B cell (primary cell): ENCODE data around the gene CYP26C1. TPM values are rescaled to one million over a fixed set of nuclear protein-coding genes. Genes with fewer than 3 reads are reported as not detected.

Source experiments
- ATAC-seq: fragments of 200-7000 bp; cut with Tn5 transposase; one replicate; pipeline ENCODE4 v1.10.0; 2021; ENCODE audit warnings: low read depth, mild to moderate bottlenecking, moderate number of reproducible peaks, moderate library complexity
- CTCF ChIA-PET: fragments of 350-600 bp; sonication (Branson Sonifier 250); formaldehyde crosslinking; loops from one replicate; lab custom pipeline; 2021; ENCODE audit warnings: antibody characterized with exemption, inconsistent platforms; lab: Charles Lee
- POLR2A ChIA-PET: fragments of 350-600 bp; sonication (Branson Sonifier 250); formaldehyde crosslinking; loops from one replicate; lab custom pipeline; 2021; ENCODE audit warnings: antibody characterized with exemption; lab: Charles Lee
- DNase-seq: peaks from one replicate; pipeline ENCODE4 v3.0.0; 2013
- H2AFZ ChIP-seq: 2 replicates; pipeline ENCODE4 v1.6.1; 2012; ENCODE audit warnings: mild to moderate bottlenecking, low read depth, low read length; ENCODE audit not compliant: insufficient read depth, poor library complexity, severe bottlenecking
- H3K27ac ChIP-seq, 2 donors: 1 replicate in 1 of 2; 2 replicates in 1 of 2; pipeline ENCODE4 v1.5.1; 2012 to 2013; ENCODE audit warnings: low read length in 2 of 2, mild to moderate bottlenecking in 2 of 2, moderate library complexity in 1 of 2
- H3K27me3 ChIP-seq, 4 experiments: fragments of 200-600 bp in 1 of 4; sonication (generic) in 1 of 4; replicated peaks in 1 of 4; 1 replicate in 2 of 4; 2 replicates in 2 of 4; pipeline versions ENCODE4 v1.6.1 to v1.7.0; 2013 to 2016; ENCODE audit warnings: low read length in 3 of 4, mild to moderate bottlenecking in 2 of 4, mixed read lengths in 1 of 4, moderate library complexity in 1 of 4; ENCODE audit not compliant: insufficient read depth in 4 of 4, control insufficient read depth in 3 of 4; ENCODE audit errors: control extremely low read depth in 1 of 4
- H3K36me3 ChIP-seq, 2 experiments: replicated peaks in 1 of 2; 1 replicate in 1 of 2; 2 replicates in 1 of 2; pipeline versions ENCODE4 v1.6.1 to v1.7.1; 2013; ENCODE audit warnings: low read length in 1 of 2; ENCODE audit not compliant: insufficient read depth in 2 of 2, control insufficient read depth in 1 of 2; ENCODE audit errors: control extremely low read depth in 1 of 2, extremely low read depth in 1 of 2
- H3K4me1 ChIP-seq, 2 donors: fragments of 200-600 bp in 1 of 2; sonication (generic) in 1 of 2; 1 replicate in 1 of 2; 2 replicates in 1 of 2; pipeline versions ENCODE4 v1.5.1 to v1.6.1; 2013 to 2017; ENCODE audit warnings: low read length in 2 of 2; ENCODE audit not compliant: control insufficient read depth in 2 of 2, insufficient read depth in 2 of 2
- H3K4me2 ChIP-seq: replicated peaks from 2 replicates; pipeline ENCODE3; 2012; ENCODE audit warnings: mild to moderate bottlenecking, low read depth, low read length; ENCODE audit not compliant: poor library complexity, severe bottlenecking
- H3K4me3 ChIP-seq, 5 experiments: fragments of 200-600 bp in 1 of 5; sonication (generic) in 1 of 5; 1 replicate in 3 of 5; 2 replicates in 2 of 5; pipeline versions ENCODE4 v1.5.1 to v1.7.0; 2011 to 2016; ENCODE audit warnings: low read length in 4 of 5, mild to moderate bottlenecking in 4 of 5, low read depth in 2 of 5, control low read depth in 1 of 5, moderate library complexity in 1 of 5; ENCODE audit not compliant: insufficient read depth in 1 of 5; ENCODE audit errors: control extremely low read depth in 1 of 5, extremely low read depth in 1 of 5
- H3K79me2 ChIP-seq: fragments of 200-600 bp; sonication (generic); one replicate; pipeline ENCODE4 v1.6.0; 2016; ENCODE audit warnings: low read length; ENCODE audit not compliant: control insufficient read depth, insufficient read depth
- H3K9ac ChIP-seq: fragments of 200-600 bp; sonication (generic); 2 replicates; pipeline ENCODE4 v1.6.1; 2017; ENCODE audit warnings: mild to moderate bottlenecking, low read length, moderate library complexity
- H3K9me3 ChIP-seq, 3 donors: one replicate each; pipeline versions ENCODE4 v1.6.1 to v1.7.1; 2013; ENCODE audit warnings: low read length in 2 of 3; ENCODE audit not compliant: control insufficient read depth in 2 of 3, insufficient read depth in 1 of 3; ENCODE audit errors: control extremely low read depth in 1 of 3
- H4K20me1 ChIP-seq: 2 replicates; pipeline ENCODE4 v1.6.0; 2012; ENCODE audit warnings: mild to moderate bottlenecking, low read length; ENCODE audit not compliant: insufficient read depth, control insufficient read depth, poor library complexity, severe bottlenecking
- H3K27ac Mint-ChIP-seq: one replicate; pipeline ENCODE4 v1.8.0; 2021; ENCODE audit warnings: mixed read lengths
- H3K27me3 Mint-ChIP-seq: one replicate; pipeline ENCODE4 v1.8.0; 2021; ENCODE audit warnings: mixed read lengths
- H3K4me1 Mint-ChIP-seq: one replicate; pipeline ENCODE4 v1.8.0; 2021; ENCODE audit warnings: mixed read lengths
- H3K4me3 Mint-ChIP-seq: one replicate; pipeline ENCODE4 v1.8.0; 2021; ENCODE audit warnings: mixed read lengths
- H3K9me3 Mint-ChIP-seq: one replicate; pipeline ENCODE4 v1.8.0; 2022; ENCODE audit warnings: mixed read lengths; ENCODE audit not compliant: insufficient read depth
- EZH2 ChIP-seq: IDR thresholded peaks from 2 replicates; pipeline ENCODE4 v1.6.1; 2012; ENCODE audit warnings: borderline replicate concordance, low read depth, mild to moderate bottlenecking, moderate library complexity, low read length; ENCODE audit not compliant: insufficient read depth, poor library complexity, severe bottlenecking
- WGBS: methylation state at CpG from one replicate; pipeline ENCODE4 v1.1.5; 2013; ENCODE audit warnings: missing lambda C conversion rate; ENCODE audit not compliant: insufficient coverage; 5-methylcytosine and 5-hydroxymethylcytosine counted together
- intact Hi-C: fragments of 100-400 bp; cut with micrococcal nuclease; formaldehyde crosslinking; loops from one replicate; pipeline ENCODE4 v1.10.0; 2022
- polyA plus RNA-seq: library from polyadenylated mRNA; depleted of rRNA; stranded (reverse); fragments of >200 nt; gene quantifications from 2 replicates; pipeline ENCODE4 v1.2.3, GENCODE V29; 2012
- total RNA-seq, 2 donors: library from RNA; stranded (reverse); fragments of 120-200 nt in 1 of 2; gene quantifications; 1 replicate in 1 of 2; 2 replicates in 1 of 2; pipeline versions ENCODE4 v1.2.3 to v1.2.4, GENCODE V29; 2013 to 2022
- TF ChIP-seq, protein P1 (sequence below): fragments of 200-600 bp; IDR thresholded peaks from one replicate; pipeline ENCODE4 v1.8.0; 2022; ENCODE audit warnings: antibody characterized with exemption, mild to moderate bottlenecking

Gene CYP26C1
- total and polyA plus RNA-seq, 2 donors (not counting 1 experiment from before 2014, with no cell fraction given): 0.01 to 0.57 TPM

DNA sequence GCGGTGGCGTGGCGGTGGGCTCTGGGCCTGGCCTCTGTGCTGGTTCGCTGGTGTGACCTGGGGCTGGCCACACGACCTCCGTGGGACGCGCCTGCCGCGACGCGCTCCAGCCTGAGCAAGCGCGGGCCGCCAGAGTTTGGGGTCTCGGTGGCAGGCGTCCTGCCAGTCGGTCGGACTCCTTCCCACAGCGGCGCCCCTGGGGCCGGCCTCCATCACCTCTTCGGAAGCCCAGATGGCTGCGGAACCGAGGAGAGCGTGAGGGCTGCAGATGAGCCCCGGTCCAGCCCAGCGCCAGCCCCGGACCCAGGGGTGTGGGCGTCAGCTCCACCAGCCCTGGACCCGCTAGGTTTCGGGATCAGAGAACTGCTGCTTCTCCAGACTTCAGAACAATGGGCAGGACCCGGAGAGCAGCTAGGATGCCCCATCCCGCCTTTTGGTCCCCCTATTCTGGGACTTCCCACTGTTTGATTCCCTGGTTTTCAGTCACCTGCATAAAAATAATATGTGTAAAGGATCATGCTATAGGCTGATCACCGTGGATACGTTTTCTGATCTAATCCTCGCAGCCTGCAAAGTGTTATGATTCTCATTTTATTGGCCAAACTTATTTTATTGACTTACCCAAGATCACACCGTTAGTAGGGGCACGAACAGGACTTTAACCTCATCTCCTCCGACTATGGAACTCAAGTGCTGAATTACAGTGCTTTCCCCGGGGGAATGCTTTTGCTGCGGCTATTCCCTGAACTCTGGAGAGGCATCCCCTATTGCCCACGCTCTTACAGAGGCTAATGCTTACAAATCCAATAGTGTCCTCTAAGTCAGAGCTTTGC lies 2.8 kb downstream of the CYP26C1 start:
- DNase-seq: no peak
- no peak overlapping the region for H2AFZ ChIP-seq
- H3K27me3 ChIP-seq: peaks cover 0 to 54% (median 23%) of the 10 kb centered on the region in 4 experiments
- H3K79me2 ChIP-seq: no peaks in the 10 kb centered on the region
- H3K9ac ChIP-seq: no peak overlapping the region
- peak overlapping the region; percentile 73 for H3K4me2 ChIP-seq
- no peaks in the 10 kb centered on the region for H3K9me3 Mint-ChIP-seq
- H3K36me3 ChIP-seq: peaks cover 0 to 6% of the 10 kb centered on the region in 2 experiments
- POLR2A ChIA-PET: no interaction called here
- H4K20me1 ChIP-seq: peaks cover 4% of the 10 kb centered on the region
- peaks cover 0 to 10% (median 0%) of the 10 kb centered on the region in 3 donors for H3K9me3 ChIP-seq
- ATAC-seq: no peak
- CTCF ChIA-PET: interaction anchor here (0.5 to 1.5 kb wide), 2 partner anchors 17 to 597 kb away, joined by 3 read pairs; no protein-coding TSS in a partner anchor
- intact Hi-C loops: no loop called here
- no peak for TF ChIP-seq EZH2
- TF ChIP-seq, protein P1, sequence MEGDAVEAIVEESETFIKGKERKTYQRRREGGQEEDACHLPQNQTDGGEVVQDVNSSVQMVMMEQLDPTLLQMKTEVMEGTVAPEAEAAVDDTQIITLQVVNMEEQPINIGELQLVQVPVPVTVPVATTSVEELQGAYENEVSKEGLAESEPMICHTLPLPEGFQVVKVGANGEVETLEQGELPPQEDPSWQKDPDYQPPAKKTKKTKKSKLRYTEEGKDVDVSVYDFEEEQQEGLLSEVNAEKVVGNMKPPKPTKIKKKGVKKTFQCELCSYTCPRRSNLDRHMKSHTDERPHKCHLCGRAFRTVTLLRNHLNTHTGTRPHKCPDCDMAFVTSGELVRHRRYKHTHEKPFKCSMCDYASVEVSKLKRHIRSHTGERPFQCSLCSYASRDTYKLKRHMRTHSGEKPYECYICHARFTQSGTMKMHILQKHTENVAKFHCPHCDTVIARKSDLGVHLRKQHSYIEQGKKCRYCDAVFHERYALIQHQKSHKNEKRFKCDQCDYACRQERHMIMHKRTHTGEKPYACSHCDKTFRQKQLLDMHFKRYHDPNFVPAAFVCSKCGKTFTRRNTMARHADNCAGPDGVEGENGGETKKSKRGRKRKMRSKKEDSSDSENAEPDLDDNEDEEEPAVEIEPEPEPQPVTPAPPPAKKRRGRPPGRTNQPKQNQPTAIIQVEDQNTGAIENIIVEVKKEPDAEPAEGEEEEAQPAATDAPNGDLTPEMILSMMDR: no peak
- peak overlapping the region; percentile 63 for H3K4me3 Mint-ChIP-seq
- H3K27me3 Mint-ChIP-seq: peaks cover 56% of the 10 kb centered on the region
- H3K4me3 ChIP-seq: no peak overlapping the region
- H3K4me1 ChIP-seq: peaks cover 23 to 30% of the 10 kb centered on the region in 2 donors
- 29% methylated on average over 42 of the region's 43 CpGs for WGBS
- no peak overlapping the region for H3K27ac ChIP-seq
- no peak overlapping the region for H3K27ac Mint-ChIP-seq
- H3K4me1 Mint-ChIP-seq: peaks cover 28% of the 10 kb centered on the region
